Measurements from ENCODE around the gene TNKS2. TPM values are rescaled to one million over a fixed set of nuclear protein-coding genes. Genes with fewer than 3 reads are reported as not detected.

TNKS2 gene
- total RNA-seq, 1 experiment from 2014 or later: 15.5 TPM

DNA sequence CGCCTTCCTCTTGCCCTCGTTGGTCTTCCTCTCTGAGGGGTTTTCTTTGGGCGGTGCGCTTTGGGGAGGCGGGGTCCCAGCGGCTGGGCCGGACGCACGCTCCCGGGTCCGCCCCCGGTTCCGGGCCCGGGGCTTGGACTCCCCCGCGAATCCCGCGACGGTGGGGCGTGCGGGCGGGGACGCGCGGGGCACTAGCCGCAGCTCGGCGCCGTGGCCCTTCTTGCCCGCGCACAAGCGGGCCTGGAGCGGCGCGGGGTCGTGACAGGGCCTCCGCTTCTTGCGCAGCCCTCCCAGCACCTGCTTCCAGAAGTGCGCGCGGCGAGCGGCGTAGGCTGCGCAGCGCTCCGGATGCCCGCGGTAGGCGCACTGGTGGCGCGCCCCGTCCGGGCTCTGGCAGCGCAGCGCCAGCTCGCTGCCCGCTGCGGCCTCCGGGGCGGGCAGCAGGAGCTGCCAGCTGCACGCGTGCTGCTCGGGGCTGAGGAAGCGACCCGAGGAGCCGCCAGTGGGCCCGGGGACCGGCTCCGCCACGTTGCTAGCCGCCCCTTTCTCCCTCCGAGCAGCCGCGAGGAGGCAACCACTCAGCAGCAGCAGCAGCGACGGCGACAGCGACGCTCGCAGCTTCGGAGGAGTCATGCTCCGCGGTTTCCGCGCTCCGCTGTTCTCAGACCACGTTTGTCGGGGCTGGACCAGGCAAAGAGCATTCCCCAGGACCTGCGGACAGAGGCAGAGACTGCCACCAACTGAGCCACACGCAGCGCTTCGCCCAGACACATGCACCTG lies 110.3 kb downstream of the TNKS2 start:
- peak; percentile 93 for DNase-seq (ENCODE audit: low spot score)

- DNase-seq (ENCODE audit: low spot score): peak; percentile 56
Observed at GRCh38 chr10:91909117-91909677, 111.0 kb downstream of the TNKS2 start, which contains the start of gene FGFBP3. FGFBP3 (minus strand) TSS chr10:91909486; CDS start chr10:91908969, 517 bp downstream.

DNA sequence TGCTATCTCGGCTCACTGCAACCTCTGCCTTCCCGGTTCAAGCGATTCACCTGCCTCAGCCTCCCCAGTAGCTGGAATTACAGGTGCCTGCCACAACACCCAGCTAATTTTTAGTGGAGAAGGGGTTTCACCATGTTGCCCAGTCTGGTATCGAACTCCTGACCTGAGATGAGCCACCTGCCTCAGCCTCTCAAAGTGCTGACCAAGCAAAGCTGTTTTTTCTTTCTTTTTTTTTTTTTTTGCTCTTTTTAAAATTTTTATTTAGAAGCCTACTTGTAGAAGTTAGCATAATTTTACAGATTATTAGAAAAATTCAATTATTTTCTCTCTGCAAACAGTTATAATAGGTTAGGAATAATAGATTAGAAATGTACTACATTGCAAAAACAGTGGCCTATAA lies 112.2 kb downstream of the TNKS2 start:
- no peak for DNase-seq (ENCODE audit: low spot score)

Small RNA genes within 50 kb of the gene (small RNA-seq; reads per million reads assigned to genes)
- gene AL359198.2 (not detected), gene SRP9P1 (not detected)

Other genes with a start within 250 kb of the TNKS2 start
- gene PPP1R3C, start 165.4 kb upstream of the TNKS2 start, total RNA-seq (2014; rRNA removed; shearing (Covaris generic)): not detected in 2 replicates
- gene FGFBP3, start 111.1 kb downstream of the TNKS2 start, total RNA-seq (2014; rRNA removed; shearing (Covaris generic)): 0.92 and 0.94 TPM in 2 replicates
- gene BTAF1, start 125.3 kb downstream of the TNKS2 start, total RNA-seq (2014; rRNA removed; shearing (Covaris generic)): 19.3 and 23.2 TPM in 2 replicates

All from HT-29 (cell line).